Ovary (tissue), 9 donors: ENCODE results near the gene PITPNM3. TPM values are rescaled to one million over a fixed set of nuclear protein-coding genes. Genes with fewer than 3 reads are reported as not detected.

ENCODE experiments used
- DNase-seq, 5 donors: peaks; one replicate each; pipeline ENCODE4 v3.0.0-alpha.2; 2019 to 2020
- H3K27ac ChIP-seq, 2 donors: fragments of 200-600 bp; one replicate each; pipeline versions ENCODE4 v1.5.1 to v1.8.0; 2019 to 2022
- H3K27me3 ChIP-seq: fragments of 200-600 bp; one replicate; pipeline ENCODE4 v1.8.0; 2022
- H3K36me3 ChIP-seq: fragments of 200-600 bp; sonication (generic); one replicate; pipeline ENCODE4 v1.5.1; 2019
- H3K4me1 ChIP-seq: one replicate; pipeline ENCODE4 v1.8.1; 2013; ENCODE audit warnings: mild to moderate bottlenecking, moderate library complexity; ENCODE audit not compliant: insufficient read depth
- H3K4me3 ChIP-seq: fragments of 200-600 bp; sonication (generic); one replicate; pipeline ENCODE4 v1.5.1; 2017
- H3K9me3 ChIP-seq, 2 donors: fragments of 200-600 bp in 1 of 2; sonication (generic) in 1 of 2; one replicate each; pipeline versions ENCODE4 v1.5.1 to v1.8.1; 2013 to 2019; ENCODE audit warnings: mild to moderate bottlenecking in 1 of 2, moderate library complexity in 1 of 2
- CTCF ChIP-seq, 3 donors: fragments of 450-650 bp in 2 of 3; fragments of 200-600 bp in 1 of 3; IDR thresholded peaks; one replicate each; pipeline versions ENCODE4 v1.5.1 to v1.8.0; 2016 to 2022; ENCODE audit warnings: antibody characterized with exemption in 3 of 3, mild to moderate bottlenecking in 1 of 3
- EP300 ChIP-seq: sonication (generic); formaldehyde crosslinking; IDR thresholded peaks from one replicate; pipeline ENCODE4 v1.6.1; 2017; ENCODE audit warnings: antibody characterized with exemption
- POLR2A ChIP-seq: fragments of 450-650 bp; IDR thresholded peaks from one replicate; pipeline ENCODE4 v1.6.1; 2017; ENCODE audit warnings: antibody characterized with exemption, mild to moderate bottlenecking, moderate library complexity
- WGBS, 3 donors: extraction: QIAGEN DNeasy Blood & Tissue Kit in 1 of 3; methylation state at CpG; one replicate each; pipeline versions ENCODE4 v1.1.5 to v1.1.7; 2013 to 2017; 5-methylcytosine and 5-hydroxymethylcytosine counted together
- intact Hi-C, 4 donors: fragments of 100-400 bp; cut with DNase I; formaldehyde crosslinking; loops; one replicate each; pipeline versions ENCODE4 v1.11.0 to v1.15.1; 2022 to 2023
- polyA plus RNA-seq, 2 donors: library from polyadenylated mRNA; stranded (reverse); fragments of 200-250 nt in 1 of 2; fragments of 350-450 nt in 1 of 2; fragmentation: Illumina TruSeq in 1 of 2; extraction: RNeasy Lipid Tissue Mini Kit (QIAGEN cat#74804) in 1 of 2; gene quantifications; one replicate each; pipeline ENCODE4 v1.2.3, GENCODE V29; 2013 to 2014
- total RNA-seq, 7 donors: library from RNA; depleted of rRNA in 2 of 7; stranded (reverse); fragments of >200 nt in 2 of 7; fragmentation: NEBNext Ultra II Directional in 3 of 7; extraction: Animal tissue kit (Norgen Biotek cat#: 25700) in 3 of 7; gene quantifications; one replicate each; pipeline versions ENCODE4 v1.1.0 to v1.2.4, GENCODE V29; 2016 to 2023
- donor health status: DM: no; HTN: no; CAD: no; lungs with moderate emphysema.
- donor health status: DM: no; HTN: no; CAD: no.
- donor health status: Bipolar disorder and iron deficiency.
- donor health status: DM: yes; HTN: yes; CAD: no.
- donor health status: DM: no; HTN: no; CAD: no.
- donor health status: DM: yes; HTN: yes; CAD: no.

PITPNM3 gene
- total and polyA plus RNA-seq, 9 donors: 10.0 to 68.7 (median 17.9) TPM

GRCh38 chr17:6463616-6464445 lies 92.5 kb downstream of the PITPNM3 start:
- peak in 1 of 5 donors; percentile 15 for DNase-seq
- no peak overlapping the region for H3K4me3 ChIP-seq
- intact Hi-C loops: no loop called here
- no peak overlapping the region for H3K27ac ChIP-seq
- H3K4me1 ChIP-seq: no peaks in the 10 kb centered on the region
- WGBS, 3 donors: 89 to 90% (median 90%) methylated on average over 24 of the region's 24 CpGs
- no peaks in the 10 kb centered on the region for H3K9me3 ChIP-seq
- no peaks in the 10 kb centered on the region for H3K27me3 ChIP-seq
- H3K36me3 ChIP-seq: no peaks in the 10 kb centered on the region
- TF ChIP-seq EP300 (no peak), POLR2A (no peak), CTCF (IDR thresholded peaks at IDR 0.05) (no peak)

GRCh38 chr17:6462692-6463091 lies 93.7 kb downstream of the PITPNM3 start:
- intact Hi-C loops: no loop called here
- no peak for DNase-seq
- Histone ChIP-seq H3K27me3 (no peaks in the 10 kb centered on the region), H3K4me1 (no peaks in the 10 kb centered on the region), H3K9me3 (no peaks in the 10 kb centered on the region), H3K4me3 (no peak overlapping the region), H3K27ac (no peak overlapping the region), H3K36me3 (no peaks in the 10 kb centered on the region)
- TF ChIP-seq POLR2A: no peak
- no peak for TF ChIP-seq CTCF (IDR thresholded peaks at IDR 0.05)
- no peak for TF ChIP-seq EP300
- WGBS, 3 donors: 89 to 94% (median 89%) methylated on average over 2 of the region's 2 CpGs

- WGBS, 3 donors: 85 to 88% (median 86%) methylated on average over 10 of the region's 10 CpGs
- Histone ChIP-seq H3K4me3 (no peak overlapping the region), H3K4me1 (no peaks in the 10 kb centered on the region), H3K27me3 (no peaks in the 10 kb centered on the region), H3K27ac (no peak overlapping the region), H3K36me3 (no peaks in the 10 kb centered on the region), H3K9me3 (no peaks in the 10 kb centered on the region)
- no peak for TF ChIP-seq POLR2A
- no peak for TF ChIP-seq EP300
- TF ChIP-seq CTCF (IDR thresholded peaks at IDR 0.05): no peak
- DNase-seq: no peak
- intact Hi-C loops: no loop called here
Measured at GRCh38 chr17:6461792-6462524, 94.4 kb downstream of the PITPNM3 start.

GRCh38 chr17:6461246-6461645 lies 95.1 kb downstream of the PITPNM3 start:
- no peaks in the 10 kb centered on the region for H3K27me3 ChIP-seq
- TF ChIP-seq CTCF (IDR thresholded peaks at IDR 0.05) (no peak), POLR2A (no peak)
- peak in 1 of 5 donors; percentile 33 for DNase-seq
- H3K4me1 ChIP-seq: no peaks in the 10 kb centered on the region
- H3K27ac ChIP-seq: no peak overlapping the region
- H3K36me3 ChIP-seq: no peaks in the 10 kb centered on the region
- H3K4me3 ChIP-seq: no peak overlapping the region
- intact Hi-C loops: no loop called here
- no peaks in the 10 kb centered on the region for H3K9me3 ChIP-seq
- WGBS, 3 donors: 93 to 94% (median 94%) methylated on average over 14 of the region's 14 CpGs
